GM08714 (cell line): Measurements from ENCODE around the gene TNNI3.
"Not testable (repeated sequence)": the region's sequence is repeated elsewhere in the genome, so short reads cannot be mapped to it uniquely, and the experiment has no call there.

Source experiments
- H3K4me3 ChIP-seq: fragments of 200-500 bp; sonication (Bioruptor generic); 2 replicates; pipeline ENCODE4 v1.5.1; 2014; ENCODE audit warnings: mild to moderate bottlenecking, low read length, inconsistent platforms
- ZNF274 ChIP-seq: IDR thresholded peaks from 2 replicates; pipeline ENCODE4 v1.6.1; 2012; ENCODE audit warnings: mild to moderate bottlenecking, low read depth, low read length

The TNNI3 gene

DNA sequence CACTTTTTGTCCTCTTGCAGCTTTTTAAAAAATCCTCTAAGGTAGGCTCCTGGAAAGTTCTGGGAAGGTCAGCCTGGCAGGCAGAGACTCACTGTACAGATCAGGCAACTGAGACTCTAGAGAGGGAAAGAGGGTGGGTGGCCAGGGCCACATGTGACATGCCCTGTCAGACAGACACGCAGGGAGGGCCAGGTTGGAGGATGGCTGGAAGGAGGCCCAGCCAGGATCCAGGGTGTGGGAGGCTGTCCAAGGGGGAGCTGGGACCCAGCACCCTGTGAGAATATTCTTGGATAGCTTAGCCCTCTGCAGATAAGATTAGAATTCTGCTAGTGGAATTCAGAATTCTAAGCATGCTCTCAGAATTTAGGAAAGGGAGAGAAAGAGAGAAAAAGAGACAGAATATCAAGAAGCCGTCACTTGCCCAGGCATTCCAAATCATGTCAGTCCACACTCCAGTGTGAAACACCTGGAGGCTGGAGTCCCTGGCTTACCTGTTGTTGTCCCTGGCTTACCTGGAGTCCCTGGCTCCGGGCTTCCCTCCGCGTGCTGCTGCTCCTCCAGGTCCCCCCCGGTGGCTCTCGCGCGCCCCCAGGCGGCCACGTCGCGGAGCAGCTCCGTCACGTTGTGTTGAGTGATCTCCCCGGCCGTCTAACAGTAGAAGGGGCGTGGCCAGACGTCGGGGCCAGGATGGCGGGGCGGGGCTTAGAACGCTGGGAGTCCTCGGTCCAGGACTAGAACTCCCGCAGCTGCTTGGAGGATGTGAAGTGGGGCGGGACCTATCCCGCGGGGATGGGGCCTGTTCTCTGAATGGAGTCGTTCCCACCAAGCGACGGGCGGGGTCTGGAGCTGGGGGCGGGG is 2.8 kb upstream of the TNNI3 start:
- no peak overlapping the region for H3K4me3 ChIP-seq
- no peak for TF ChIP-seq ZNF274

DNA sequence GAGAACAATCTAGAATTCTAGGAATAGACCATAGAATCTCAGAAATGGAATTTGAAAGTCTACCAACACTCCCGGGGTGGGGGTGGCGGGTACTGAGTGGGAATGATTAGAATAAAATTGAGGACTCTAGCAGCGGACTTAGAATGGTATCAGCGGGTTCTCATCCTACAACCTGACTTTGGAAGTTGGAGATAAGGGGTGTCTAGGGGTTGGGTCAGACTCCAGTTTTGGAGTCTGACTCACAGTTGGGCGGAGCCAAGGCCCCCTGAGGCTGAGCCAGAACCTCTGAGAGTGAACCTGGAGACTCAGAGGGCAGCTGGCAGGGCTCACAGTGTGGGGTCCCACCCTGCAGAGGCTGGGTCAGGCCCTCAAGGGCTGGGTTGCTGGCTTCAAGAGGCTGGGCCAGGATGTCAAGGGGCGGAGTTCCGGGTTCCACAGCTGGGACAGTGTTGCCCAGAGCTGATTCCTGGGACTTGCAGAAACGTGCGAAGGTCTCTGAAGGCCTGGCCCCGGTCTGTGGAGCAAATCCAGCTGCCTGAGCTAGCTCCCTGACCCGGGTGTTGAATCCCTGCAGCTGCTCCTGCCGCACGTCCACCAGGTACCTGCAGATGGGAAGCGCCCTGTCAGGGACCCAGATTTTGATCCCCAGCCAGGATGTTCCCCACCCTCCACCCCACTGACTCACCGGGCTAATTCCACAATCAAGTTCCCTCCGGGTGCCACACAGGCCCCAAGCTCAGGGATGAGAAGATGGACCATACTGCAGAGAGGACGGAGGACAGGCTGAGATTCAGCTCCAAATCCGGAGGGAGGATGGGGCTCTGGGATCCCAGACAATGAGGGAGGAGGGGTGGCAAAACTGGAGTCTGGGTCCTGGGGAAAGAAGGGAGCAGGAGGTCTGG is 1.6 kb upstream of the TNNI3 start:
- TF ChIP-seq ZNF274, result no peak

DNA sequence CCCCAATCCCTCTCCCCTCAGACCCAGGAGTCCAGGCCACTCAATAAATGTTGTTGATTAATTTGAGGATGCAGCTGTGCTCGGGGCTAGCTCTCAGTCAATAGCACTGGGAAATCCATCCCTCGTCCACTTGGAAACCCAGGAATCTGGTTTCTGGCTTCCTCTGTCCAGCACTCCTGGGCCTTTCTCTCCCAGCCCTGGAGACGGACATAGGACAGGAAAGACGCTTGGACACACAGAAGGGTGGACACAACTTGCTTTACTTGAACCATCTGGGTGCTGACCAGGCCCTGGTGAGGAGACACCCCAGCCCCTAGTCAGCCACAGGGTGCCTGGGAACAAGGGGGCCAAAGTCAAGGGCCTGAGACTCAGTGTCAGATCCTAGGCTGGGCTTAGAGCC is 891 bp upstream of the TNNI3 start:
- no peak overlapping the region for H3K4me3 ChIP-seq
- TF ChIP-seq ZNF274, result no peak

More for the DNA sequence above, 1.6 kb upstream of the TNNI3 start:
- no peak overlapping the region for H3K4me3 ChIP-seq

GRCh38 chr19:55156202-55157063 is 1.1 kb downstream of the TNNI3 start:
- H3K4me3 ChIP-seq, result no peak overlapping the region
- no peak for TF ChIP-seq ZNF274

DNA sequence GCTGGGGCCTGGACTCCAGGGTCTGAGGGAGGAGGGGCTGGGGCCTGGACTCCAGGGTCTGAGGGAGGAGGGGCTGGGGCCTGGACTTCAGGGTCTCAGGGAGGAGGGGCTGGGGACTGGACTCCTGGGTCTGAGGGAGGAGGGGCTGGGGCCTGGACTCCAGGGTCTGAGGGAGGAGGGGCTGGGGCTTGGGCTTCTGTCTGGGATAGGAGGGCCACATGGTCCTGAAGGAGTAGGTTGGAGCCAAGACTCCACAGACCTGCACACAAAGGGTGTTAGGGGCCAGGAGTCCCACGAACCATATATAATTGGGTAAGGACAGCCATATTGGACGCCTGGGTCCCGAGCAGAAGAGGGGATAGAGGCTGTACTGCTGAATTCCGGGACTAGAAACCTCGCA is 1.7 kb downstream of the TNNI3 start:
- H3K4me3 ChIP-seq, result not testable (repeated sequence)

- H3K4me3 ChIP-seq, result no peak overlapping the region
- TF ChIP-seq ZNF274, result no peak
Measured at GRCh38 chr19:55153652-55154264, 3.8 kb downstream of the TNNI3 start.

- H3K4me3 ChIP-seq, result no peak overlapping the region
- TF ChIP-seq ZNF274, result no peak
Measured at GRCh38 chr19:55152017-55152416, 5.5 kb downstream of the TNNI3 start.

DNA sequence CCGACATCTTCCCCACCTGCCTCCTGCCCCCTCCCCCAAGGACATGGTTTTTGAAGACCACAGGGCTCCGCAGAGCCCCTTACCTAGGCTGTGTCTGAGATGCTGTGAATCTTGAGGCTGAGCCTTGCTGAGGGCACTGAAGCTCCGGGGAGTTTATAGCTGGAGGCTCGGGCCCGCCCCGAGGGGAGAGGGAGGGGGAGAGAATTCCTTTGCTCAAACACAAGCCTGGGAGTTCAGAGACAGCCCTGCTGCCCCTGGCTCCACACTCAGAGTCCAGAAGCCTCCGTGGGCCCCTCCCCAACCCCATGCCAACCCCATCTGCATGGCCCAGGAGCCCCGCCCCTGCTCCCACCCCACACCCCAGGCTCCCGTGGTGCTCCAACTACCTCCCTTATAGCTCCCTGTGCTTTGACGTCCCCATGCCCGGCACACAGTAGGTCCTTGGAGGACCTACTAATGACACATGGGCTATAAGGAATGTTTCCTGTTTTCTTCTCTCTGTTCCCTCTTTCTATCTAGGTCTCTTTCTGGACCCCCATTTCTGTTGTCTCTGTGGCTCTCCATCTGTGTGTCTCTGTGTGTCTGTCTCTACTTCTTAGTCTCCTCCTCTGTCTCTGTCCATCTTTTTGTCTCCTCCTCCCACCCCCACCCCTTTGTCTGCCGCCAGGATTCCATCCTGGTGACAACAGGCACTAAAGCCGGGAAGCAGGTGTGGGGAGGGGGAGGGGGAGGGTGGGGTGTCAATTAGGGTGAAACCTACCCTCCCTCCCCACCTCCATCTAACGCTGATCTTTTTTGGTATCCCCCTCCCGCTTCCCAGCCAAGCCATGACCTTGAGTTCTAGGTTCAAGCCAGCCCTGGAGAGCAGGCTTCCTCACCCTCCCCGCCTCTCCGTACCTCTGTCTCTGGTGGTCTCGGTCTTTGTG is 8.2 kb downstream of the TNNI3 start, which contains the start of gene TNNT1:
TNNT1 (minus strand) TSS at position 129 of the 926 bp plus-strand sequence. CDS start 2,049 bp downstream, outside the sequence.
- TF ChIP-seq ZNF274, result no peak
- no peak within 1 kb of the TSS for H3K4me3 ChIP-seq

DNA sequence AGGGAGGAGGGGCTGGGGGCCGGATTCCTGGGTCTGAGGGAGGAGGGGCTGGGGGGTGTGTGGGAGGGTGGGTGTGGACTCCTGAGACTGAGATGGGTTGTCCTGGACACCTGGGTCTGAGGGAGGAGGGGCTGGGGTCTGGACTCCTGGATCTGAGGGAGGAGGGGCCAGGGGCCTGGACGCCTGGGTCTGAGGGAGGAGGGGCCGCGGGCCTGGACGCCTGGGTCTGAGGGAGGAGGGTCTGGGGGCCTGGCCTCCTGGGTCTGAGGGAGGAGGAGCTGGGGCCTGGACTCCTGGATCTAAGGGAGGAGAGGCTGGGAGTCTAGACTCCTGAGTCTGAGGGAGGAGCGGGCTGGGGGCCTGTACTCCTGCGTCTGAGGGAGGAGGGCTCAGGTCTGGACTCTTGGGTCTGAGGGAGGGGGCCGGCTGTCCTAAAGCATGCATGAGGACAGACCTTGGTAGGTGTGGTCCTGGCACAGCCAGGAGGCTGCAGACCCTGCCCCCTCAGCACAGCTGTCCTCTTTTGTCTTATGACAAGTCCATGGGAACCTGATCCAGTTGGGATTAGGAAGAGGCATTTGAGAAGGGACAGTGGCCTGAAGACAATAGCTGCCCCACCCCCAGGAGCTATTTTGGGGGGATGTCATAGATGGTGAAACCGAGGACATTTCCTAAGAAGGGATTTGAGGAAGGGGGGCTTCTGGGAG is 9.8 kb downstream of the TNNI3 start:
- no peak overlapping the region for H3K4me3 ChIP-seq
- TF ChIP-seq ZNF274, result no peak

- no peak overlapping the region for H3K4me3 ChIP-seq
- TF ChIP-seq ZNF274, result no peak
Measured at GRCh38 chr19:55146705-55147273, 10.7 kb downstream of the TNNI3 start.

DNA sequence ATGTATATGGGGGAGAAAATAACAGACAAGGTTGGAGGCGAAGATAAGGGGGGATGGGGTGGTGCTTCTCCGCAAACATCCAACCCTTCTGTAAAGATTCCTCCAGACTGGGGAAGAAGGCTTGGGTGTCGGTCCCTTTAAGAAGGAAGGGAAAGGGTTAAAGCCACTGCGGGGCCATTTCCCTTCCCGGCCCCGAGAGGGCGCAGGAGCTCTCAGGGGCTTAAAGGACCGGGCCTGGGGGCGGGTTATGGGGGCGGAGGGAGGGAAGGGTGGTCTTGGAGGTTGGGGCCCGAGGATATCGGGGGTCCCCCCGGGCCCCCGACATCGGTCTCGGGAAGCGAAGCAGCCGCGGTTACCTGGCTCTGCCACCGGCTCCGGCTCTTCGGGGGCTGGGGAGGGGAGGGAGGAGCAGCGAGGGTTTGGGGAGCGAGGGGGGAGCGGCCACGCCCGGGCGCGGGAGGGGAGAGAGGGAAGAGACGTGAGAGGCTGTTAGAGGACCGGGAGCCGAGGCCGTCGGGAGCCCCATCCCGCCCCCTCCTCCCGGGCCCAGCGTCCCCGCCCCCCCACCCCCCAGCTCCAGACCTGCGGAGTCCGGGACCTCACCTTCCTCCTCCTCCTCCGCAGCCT is 11.3 kb downstream of the TNNI3 start:
- TF ChIP-seq ZNF274, result no peak
- no peak overlapping the region for H3K4me3 ChIP-seq
